HG03103 (cell line): ENCODE measurements around the gene PHACTR1.

Experiments used
- ATAC-seq: cut with Tn5 transposase; IDR thresholded peaks from one replicate; pipeline ENCODE4 v1.9.1; 2021; ENCODE audit warnings: low read depth; ENCODE audit not compliant: unreplicated experiment

Gene PHACTR1

DNA sequence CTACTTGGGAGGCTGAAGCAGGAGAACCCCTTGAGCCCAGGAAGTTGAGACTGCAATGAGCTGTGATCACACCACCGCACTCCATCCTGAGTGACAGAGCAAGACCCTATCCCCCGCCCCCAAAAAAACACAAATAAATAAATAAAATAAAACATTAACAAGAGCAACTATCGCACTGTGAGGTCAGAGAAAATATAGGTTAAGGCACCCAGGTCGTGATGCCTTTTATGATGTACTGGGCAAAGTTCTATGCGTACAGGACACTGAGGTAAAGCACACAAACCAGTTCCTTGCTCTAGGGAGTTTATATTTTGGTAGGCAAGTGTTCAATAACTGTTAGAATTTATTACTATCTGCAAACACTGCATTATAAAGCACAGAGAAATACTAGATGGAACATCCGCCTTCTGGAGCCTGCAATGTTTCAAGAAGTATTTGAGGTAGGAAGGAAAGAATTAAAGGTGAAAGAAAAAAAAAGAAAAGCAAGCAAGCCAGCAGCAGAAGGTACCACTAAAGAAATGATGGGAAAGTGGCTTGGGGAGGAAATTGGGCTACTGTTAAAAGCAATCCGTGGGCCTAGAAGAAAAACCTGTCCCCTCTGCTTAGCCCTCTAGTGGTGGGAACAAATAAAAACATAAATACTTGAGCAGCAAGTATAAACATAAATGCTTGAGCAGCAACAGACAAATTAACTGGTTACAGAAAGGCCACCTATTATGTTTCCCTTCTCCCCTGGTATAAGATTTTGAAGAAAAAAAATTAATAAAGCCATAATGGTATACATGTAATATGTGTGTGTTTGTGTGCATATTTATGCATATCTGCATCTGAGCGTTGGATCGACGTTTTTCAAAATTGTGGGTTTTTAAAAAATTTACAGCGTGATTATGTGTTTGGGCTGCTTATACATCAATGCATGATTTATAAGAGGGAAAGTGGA lies 128.0 kb downstream of the PHACTR1 start:
- no peak for ATAC-seq

DNA sequence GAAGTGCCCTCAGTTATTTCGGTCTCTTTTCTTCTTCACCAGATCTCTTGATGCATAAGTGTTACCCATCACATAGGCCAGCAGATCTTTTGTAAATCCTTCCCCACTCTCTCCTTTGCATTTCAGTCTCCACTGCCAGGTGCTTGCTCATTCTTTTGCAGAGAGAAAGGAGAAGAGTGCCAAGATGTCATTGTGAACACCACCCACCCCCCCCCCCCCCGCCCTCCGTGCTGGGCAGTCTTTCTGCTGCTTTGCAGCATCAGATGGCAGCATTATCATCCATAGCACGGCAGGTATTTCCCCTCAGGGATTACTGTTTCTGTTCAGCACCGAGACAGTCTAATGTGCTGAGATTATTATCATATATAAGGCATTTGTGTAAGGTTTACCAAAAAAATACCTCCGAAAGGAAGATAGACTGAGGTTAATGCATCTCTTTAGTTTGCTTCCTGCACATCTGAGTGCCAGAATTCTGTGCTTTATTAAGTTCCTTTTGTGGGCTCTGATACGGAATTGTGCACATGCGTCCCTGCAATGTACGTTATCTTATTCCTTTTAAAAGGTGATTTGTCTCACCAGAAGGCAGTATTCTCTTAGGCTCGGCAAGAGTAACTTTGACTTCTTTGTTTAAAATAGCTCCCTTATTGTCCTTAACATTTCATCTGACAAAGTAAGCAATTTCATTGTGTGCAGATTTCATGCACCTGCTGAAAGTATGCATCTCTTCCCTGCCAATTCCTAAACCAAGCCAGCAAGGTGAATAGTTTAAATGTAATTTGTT lies 128.8 kb downstream of the PHACTR1 start:
- no peak for ATAC-seq

DNA sequence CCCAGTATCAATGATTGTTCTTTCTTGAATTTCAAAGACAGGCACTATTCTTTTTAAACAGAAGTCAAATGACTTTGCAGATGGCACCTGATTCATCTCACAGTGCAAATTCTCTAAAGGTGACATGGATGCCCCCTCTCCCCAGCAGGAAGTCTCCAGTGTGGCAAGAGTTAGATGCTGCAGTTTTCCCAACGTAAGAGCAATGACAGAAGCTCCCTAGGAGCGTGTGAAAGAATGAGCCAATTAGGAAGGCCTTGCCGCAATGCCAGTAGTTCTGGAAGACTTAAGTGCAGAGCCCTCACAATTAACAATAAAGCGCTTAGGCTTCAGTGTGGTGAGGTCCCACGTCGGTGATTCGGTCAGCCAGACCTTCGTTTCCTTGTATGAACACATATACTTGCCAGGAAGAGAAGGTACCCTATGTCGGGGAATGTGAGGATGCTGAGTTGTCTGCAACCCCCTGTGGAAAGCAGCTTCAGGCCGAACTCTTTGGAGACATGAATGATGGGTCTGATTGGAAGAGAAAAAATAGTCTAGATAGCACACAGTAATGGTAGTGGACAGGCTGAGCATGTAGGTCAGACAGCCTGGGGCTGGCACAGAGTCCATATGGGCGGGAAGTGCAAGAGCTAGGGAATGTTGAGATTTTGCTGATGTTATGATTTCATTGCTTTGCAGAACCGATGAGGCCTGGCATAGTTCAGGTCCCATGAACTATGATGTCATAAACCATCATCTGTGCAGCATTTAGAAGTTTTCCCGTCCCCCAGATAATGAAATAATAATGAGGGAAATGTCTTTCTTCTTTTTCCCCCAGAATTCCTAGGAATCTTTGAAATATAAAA lies 132.6 kb downstream of the PHACTR1 start:
- no peak for ATAC-seq

DNA sequence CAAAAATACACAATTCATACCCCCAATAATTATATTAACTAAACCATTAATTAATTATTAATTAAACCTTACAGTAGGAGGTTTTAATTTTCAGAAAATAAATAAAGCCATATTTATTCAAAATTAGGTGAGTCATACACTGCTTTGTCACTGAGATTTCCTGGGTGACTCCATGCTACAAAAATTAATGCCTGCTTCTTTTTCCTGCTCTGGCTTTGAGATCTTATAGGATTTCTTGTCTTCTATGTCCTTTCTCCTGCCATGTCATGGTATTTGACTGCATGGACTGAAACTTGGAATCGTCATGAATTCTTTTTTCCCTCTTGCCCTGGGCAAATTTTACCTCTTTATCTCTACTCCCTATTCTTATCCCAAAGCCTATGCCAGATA lies 133.2 kb downstream of the PHACTR1 start:
- ATAC-seq = no peak

DNA sequence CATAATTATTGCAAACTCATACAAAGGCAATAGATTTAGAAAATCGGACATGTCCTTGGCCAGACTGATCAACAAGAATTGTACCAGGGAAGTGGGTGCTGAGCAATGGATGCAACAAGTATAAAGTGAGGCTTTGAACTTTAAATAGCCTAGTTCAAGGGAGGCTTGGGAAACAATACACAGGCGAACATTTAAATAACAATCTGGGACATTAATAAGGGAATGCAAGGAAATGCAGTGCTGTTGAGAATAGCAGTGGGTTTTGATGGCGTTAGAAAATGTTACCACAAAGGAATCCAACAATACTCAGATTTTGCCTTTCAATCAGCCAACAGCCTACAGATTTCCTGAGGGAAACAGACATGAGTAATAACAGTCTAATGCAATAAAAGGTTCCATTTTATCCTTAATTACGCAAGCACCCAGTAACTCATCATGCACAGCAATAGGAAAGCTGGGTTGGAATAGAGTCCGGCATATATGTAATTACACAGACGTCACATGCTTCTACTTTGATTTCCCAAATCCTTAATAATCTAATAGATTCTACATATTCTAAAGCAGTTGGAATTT lies 134.6 kb downstream of the PHACTR1 start:
- no peak for ATAC-seq

DNA sequence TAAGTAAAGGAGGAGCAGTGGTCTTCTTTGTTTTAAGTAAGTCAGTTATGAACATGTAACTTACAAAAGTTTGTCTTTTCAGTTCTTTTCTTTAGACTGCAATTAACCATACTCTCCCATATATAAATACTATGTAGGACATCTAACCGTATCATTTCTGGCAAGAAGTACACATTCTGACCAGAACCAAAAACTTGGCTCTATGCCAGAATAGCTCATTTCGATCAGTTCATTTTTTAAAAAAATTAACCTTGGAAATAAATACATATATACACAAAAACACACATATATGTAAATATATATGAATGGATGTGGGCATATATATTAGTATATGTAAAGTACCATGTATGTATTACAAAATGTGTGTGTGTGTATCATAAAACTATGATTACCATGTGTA lies 145.0 kb downstream of the PHACTR1 start:
- no peak for ATAC-seq

DNA sequence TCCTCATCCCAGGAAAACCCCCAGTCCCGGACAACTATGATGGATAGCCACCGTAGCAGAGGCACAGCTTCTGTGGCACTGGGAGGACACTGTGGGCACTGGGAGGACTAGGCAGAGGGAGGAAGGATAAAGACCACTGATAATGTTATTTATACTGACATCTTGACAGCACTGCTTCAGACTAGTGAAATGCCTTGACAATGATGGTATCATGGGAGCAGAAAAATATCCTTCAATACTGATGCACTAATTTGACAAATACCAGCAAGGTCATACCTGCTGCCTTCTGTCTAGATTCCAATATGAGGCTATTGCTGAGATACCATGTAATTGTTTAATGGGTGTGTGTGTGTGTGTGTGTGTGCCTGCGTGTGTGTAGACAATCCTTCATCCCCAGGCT lies 148.6 kb downstream of the PHACTR1 start:
- no peak for ATAC-seq

DNA sequence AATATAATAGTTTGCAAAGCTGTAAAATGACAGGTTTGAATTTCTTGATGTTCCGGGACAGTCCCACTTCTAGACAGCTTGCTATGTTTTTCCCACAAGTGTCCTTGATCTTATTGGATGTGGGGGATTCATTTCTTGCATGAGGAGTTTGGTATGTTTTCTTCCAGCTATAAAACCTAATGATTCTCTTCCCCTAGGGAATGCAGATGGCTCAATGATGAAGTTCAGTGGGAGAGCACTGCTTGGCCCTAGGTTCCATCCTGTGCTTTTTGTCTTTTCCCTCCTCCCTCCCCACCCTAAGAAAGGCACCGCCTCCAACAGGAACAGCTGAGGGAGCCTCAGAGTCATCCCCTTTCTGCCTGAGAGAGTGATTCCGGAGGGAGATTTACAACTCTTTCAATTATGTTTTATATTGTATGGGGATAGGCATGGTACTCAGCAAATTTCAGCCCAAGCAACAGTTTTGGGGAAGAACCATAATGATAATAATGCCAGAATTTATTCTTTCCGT lies 149.2 kb downstream of the PHACTR1 start:
- ATAC-seq = no peak

DNA sequence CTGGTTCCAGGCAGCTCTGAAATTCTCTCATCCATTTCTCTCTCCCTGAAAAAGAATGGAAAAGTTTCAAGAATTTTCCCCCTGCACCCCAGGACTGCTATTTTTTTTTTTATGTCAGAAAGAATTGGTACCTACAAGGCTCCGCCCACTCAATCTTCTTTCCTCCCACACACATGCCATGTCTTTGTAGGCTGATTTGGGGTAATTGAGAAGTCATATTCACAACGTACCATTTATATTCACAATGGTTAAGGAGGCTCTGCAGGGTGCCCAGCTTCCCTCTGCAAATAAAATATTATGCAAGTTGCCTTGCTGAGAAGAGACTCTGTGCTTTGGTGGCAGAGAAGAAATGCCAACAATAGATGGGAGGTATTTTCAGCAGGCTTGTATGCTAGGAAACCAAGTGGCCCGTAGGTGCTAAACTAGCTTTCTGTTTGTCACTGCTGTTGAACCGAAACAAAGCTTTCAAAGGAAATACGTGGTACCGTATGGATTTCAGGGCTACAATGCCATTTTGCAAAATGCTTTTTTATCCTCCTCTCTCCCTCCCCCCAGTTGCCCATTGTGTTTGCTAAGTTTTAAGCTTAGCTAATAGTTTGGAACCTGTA lies 150.0 kb downstream of the PHACTR1 start:
- no peak for ATAC-seq

DNA sequence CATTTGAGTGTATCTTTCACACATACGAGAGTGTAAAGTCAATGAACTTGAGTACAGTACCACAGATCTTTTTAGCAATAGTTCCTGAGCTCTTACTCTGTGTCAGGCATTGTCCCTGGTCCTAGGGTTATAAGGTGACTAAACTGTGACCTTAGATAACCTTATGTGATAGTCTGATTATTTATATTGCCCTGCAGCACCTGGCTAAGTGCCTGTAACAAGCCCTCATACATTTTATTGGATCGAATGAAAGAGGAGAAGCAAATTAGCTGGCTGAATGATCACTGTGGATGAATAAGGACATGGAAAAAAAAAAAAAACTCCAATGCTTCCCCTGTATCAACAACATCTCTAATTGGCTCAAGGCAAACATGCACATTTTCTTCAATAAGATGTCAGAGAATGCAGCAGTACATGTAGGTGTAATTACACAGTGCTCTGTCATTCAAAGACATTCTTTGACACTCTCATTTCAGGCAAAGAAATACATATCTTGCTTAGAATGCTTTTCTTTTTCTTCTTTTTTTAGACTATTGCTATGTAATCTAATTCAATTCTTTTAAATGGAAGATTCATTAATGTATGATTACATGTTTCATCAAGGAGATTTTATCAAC lies 153.4 kb downstream of the PHACTR1 start:
- no peak for ATAC-seq

DNA sequence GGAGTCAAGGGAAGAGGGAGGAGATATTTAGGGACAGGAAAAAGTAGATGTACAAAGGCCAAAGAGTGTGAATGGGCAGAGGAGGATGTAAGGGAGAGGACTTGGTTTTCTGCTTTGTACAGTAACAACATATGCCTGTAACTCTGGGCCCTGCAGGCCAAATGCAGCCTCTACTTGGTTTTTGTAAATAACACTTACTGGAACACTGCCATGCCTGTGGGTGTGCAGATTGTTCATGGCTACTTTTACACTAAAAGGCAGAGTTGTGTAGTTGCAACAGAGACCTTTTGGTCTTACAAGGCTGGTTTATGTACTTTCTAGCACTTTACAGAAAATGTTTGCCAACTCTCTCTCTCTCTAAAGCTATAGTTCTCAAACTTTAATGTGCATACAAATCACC lies 157.1 kb downstream of the PHACTR1 start:
- no peak for ATAC-seq

DNA sequence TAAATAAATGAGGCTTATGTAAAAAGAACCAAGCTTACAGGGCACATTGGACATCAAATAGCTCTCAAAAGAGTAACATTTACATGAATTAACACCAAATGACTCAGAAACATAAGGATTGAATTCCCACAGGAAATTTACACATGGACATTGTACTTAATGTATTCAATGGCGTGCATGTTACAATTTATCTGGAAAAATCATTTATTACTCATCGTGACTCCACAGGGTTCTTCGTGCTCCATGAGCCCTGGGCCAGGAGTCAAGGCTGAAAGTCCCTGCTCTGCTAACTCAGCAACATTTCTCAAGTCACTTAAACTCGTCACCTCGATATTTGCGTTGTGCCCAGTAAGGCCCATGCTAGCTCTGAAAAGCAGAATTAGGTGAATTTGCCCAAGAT lies 158.5 kb downstream of the PHACTR1 start:
- no peak for ATAC-seq

DNA sequence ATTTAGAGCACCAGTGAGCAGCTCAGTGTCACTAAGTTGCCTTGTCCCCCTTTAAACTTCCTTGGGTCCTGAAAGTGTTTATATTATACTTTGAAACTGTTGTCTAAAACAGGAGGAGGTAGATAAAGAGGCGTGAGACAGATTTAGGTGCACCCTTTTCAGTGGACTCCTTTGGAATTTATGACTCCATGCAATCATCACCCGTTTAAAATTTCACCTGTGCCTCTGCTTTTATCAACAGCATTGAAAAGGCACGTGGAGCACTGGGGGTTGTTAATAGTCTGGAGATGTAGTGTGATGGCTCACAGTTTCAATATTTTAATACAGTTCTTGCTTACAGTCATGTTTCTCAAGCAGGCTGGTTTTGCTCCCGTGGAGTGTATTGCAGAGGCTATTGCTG lies 162.2 kb downstream of the PHACTR1 start:
- ATAC-seq = no peak

DNA sequence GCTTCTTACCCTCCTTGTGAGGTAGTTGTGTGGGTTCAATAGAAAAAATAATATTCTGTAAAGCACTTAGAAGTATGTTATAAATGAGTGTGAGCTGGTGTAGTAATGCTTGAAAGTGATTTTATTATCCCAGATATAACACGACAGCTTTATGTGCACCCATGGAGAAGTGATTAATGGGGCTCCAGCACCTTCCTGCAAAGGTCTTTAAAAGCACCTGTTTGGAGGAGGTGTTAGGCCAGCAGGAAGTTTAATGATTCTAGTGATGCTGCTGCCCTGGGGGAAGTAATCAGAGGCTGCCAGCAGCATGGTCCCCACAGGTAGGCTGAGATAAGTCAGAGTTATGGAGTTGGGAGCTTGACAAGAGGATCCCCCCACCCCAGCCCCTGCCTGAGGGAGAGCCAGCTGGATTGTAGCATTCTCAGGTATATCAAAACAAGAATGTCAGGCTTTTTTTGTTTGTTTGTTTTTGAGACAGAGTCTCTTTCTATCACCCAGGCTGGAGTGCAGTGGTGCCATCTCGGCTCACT lies 166.3 kb downstream of the PHACTR1 start:
- ATAC-seq = no peak

DNA sequence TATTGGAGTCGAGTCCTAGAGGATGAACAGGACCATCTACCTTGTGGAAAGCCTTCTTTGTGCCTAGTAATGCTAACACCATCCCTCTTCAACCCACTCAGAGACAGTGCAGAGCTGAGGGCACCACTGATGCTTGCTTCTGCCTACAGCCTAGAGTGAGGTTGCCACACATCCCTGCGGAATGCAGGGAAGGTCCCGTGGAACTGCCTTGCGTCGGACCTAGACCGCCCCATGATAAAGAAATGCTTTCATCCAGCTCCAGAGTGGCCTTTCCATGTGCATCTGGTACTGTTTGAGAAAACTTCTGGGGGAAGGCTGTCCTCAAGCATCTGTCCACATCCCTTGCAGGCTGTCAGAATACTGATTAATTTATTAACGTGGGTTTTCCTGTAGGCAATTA lies 168.4 kb downstream of the PHACTR1 start:
- no peak for ATAC-seq

DNA sequence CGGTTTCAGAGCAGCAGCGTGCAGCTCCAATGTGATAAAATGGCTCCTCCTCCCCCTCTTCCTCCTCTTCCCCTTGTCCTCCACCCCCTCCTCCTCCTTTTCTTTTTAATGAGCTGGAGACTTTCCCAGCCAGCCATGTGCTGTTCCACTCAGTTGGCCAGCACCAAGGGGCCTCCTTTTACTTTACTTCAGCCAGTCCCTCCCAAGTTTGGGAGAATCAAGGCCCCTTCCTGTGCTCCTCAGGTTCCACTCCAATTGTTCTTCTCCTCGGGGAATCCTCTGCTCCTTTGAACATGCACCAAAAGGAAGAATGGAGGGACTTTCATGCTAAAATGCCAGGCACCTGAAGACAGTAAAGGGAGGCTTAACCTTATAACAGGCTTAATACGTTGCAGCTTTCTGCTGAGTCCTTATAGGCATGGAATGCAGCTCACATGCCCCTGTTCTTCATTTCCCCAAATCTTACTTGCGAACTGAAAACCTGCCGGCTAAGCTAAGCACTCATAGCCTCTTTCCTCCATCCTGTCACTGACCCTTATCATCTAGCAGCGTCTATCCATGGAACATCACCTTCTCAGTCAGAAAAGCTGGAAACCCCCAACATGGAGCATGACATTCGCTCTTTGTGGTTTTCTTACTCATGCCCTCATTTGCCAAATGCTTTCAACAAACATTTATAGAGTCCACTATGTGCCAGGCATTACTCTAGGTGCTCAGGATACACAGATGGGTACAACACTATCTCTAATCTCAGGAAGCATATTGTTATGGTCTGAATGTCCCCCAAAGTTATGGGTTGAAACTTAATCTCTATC lies 170.6 kb downstream of the PHACTR1 start:
- no peak for ATAC-seq

DNA sequence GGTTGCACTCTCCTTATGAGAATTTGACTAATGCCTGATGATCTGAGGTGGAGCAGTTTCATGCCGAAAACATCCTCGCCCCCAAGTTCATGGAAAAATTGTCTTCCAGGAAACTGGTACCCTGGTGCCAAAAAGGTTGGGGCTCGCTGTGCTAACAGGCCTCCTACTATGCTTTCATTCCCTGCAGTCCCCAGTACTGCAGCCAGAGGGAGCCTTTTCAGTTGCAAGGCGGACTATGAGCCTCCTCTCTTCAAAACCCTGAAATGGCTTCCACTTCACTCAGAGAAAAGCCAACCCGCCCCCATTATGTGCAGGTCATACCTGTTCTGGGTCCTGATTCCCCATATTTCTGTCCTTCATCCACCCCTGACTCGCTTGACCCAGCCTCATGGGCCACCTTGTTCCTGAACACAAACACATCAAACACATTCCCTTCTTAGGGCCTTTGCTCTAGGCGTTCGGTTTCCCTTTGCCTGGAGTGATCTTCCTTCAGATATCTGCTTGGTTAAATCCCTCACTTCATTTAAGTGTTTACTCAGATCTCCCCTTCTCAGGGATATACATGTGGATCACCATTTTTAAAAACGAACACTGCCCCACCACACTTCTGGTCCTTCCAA lies 173.7 kb downstream of the PHACTR1 start:
- ATAC-seq = no peak

DNA sequence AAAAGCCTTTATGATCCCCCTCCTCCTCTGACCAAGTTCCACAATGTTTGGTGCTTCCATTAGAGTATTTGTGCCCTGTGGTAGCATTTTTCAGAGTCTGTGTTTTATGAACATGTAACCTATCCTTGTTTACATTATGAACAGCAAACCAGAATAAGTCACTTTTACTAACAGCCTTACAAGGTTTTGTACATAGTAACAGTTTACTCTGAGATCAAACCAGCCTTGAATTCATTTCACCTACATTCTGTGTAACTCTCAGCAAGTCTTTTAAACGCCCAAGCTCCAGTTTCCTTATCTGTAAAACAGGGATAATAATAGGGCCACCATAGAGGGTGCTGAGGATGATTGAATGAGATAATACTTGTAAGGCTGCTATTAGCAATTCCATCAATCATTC lies 175.0 kb downstream of the PHACTR1 start:
- no peak for ATAC-seq
